ENCODE data around the gene ADCY1.

ADCY1 gene

GRCh38 chr7:45698303-45699014 lies 124.3 kb downstream of the ADCY1 start:
- FAIRE-seq, result no peak

- FAIRE-seq, result no peak
These were observed 124.8 kb downstream of the ADCY1 start for GRCh38 chr7:45699015-45699309.

GRCh38 chr7:45699726-45700390 lies 125.7 kb downstream of the ADCY1 start:
- FAIRE-seq, result no peak

GRCh38 chr7:45700556-45700955 lies 126.4 kb downstream of the ADCY1 start:
- no peak for FAIRE-seq

GRCh38 chr7:45701701-45702510 lies 127.7 kb downstream of the ADCY1 start:
- FAIRE-seq, result no peak

- FAIRE-seq, result no peak
These were observed 128.6 kb downstream of the ADCY1 start for GRCh38 chr7:45702751-45703150.

GRCh38 chr7:45703373-45703821 lies 129.2 kb downstream of the ADCY1 start:
- no peak for FAIRE-seq

GRCh38 chr7:45703911-45704682 lies 129.9 kb downstream of the ADCY1 start:
- no peak for FAIRE-seq

GRCh38 chr7:45704683-45705016 lies 130.5 kb downstream of the ADCY1 start:
- FAIRE-seq, result no peak

GRCh38 chr7:45708046-45708950 lies 134.1 kb downstream of the ADCY1 start:
- no peak for FAIRE-seq

- FAIRE-seq, result no peak
These were observed 135.2 kb downstream of the ADCY1 start for GRCh38 chr7:45709168-45710042.

GRCh38 chr7:45710271-45711160 lies 136.3 kb downstream of the ADCY1 start:
- no peak for FAIRE-seq

- FAIRE-seq, result no peak
These were observed 137.0 kb downstream of the ADCY1 start for GRCh38 chr7:45711161-45711490.

- FAIRE-seq, result no peak
These were observed 138.0 kb downstream of the ADCY1 start for GRCh38 chr7:45712057-45712689.

- FAIRE-seq, result no peak
These were observed 138.9 kb downstream of the ADCY1 start for GRCh38 chr7:45712872-45713668.

- FAIRE-seq, result no peak
These were observed 139.7 kb downstream of the ADCY1 start for GRCh38 chr7:45713669-45714520.

GRCh38 chr7:45714521-45714820 lies 140.3 kb downstream of the ADCY1 start:
- no peak for FAIRE-seq
